Astrocyte of the cerebellum (primary cell): ENCODE results near the gene ROPN1L.
"Not testable (repeated sequence)": the region's sequence is repeated elsewhere in the genome, so short reads cannot be mapped to it uniquely, and the experiment has no call there.

Experiments used
- DNase-seq: peaks from one replicate; pipeline ENCODE4 v3.0.0-alpha.2; 2011; ENCODE audit warnings: low read depth
- H3K4me3 ChIP-seq: 2 replicates; pipeline ENCODE4 v1.5.1; 2011; ENCODE audit warnings: mild to moderate bottlenecking, low read depth, low read length, moderate library complexity
- in situ Hi-C: cut with HindIII; loops from 2 replicates; pipeline ENCODE4 v1.10.0; 2017; ENCODE audit warnings: low sequenced_read_pairs
- TF ChIP-seq, protein P1 (sequence below): IDR thresholded peaks from 2 replicates; pipeline ENCODE4 v1.5.1; 2012; ENCODE audit warnings: low read length, low read depth, moderate library complexity, mild to moderate bottlenecking; ENCODE audit errors: missing control alignments

ROPN1L gene

DNA sequence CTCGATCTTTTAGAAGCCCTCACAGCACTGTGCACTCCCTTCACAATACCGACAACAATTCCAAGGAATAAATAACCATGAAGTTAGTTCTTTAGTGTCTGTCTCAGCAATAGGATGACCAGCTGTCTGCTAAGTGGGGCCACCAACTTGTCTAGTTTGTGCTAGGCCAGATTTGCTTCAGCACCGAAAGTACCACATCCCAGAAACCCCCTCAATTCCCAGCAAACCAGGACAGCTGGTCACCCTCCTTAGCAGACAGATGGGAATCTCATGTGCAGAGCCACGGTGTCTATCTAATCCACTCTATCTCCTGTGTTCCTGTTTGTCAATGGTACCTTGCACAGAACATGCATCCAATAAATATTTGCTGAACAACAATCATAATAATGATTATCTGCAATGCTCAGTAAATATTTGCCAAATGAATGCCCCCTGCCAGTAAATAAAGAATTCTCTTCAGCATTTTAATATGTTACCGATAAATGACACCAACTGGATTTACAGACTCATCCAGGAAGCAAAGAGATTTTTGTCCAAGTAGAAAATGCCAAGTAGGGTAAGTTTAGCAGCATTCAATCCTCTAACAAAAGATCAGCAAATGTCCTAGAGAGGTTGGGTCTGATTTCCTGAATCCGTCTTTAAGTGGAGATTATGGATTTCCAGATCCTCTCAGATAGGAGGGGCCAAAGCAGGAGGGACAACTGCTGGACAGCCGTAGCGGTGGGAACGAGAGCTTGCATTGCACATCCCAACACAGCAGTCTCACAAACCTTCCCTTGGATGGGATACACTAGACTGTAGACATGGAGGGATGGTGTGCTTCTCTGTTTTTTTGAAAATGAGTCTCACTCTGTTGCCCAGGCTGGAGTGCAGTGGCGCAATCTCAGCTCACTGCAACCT lies 70.3 kb downstream of the ROPN1L start:
- H3K4me3 ChIP-seq: no peak overlapping the region
- in situ Hi-C loops: no loop called here
- TF ChIP-seq, protein P1, sequence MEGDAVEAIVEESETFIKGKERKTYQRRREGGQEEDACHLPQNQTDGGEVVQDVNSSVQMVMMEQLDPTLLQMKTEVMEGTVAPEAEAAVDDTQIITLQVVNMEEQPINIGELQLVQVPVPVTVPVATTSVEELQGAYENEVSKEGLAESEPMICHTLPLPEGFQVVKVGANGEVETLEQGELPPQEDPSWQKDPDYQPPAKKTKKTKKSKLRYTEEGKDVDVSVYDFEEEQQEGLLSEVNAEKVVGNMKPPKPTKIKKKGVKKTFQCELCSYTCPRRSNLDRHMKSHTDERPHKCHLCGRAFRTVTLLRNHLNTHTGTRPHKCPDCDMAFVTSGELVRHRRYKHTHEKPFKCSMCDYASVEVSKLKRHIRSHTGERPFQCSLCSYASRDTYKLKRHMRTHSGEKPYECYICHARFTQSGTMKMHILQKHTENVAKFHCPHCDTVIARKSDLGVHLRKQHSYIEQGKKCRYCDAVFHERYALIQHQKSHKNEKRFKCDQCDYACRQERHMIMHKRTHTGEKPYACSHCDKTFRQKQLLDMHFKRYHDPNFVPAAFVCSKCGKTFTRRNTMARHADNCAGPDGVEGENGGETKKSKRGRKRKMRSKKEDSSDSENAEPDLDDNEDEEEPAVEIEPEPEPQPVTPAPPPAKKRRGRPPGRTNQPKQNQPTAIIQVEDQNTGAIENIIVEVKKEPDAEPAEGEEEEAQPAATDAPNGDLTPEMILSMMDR: no peak
- DNase-seq: no peak

DNA sequence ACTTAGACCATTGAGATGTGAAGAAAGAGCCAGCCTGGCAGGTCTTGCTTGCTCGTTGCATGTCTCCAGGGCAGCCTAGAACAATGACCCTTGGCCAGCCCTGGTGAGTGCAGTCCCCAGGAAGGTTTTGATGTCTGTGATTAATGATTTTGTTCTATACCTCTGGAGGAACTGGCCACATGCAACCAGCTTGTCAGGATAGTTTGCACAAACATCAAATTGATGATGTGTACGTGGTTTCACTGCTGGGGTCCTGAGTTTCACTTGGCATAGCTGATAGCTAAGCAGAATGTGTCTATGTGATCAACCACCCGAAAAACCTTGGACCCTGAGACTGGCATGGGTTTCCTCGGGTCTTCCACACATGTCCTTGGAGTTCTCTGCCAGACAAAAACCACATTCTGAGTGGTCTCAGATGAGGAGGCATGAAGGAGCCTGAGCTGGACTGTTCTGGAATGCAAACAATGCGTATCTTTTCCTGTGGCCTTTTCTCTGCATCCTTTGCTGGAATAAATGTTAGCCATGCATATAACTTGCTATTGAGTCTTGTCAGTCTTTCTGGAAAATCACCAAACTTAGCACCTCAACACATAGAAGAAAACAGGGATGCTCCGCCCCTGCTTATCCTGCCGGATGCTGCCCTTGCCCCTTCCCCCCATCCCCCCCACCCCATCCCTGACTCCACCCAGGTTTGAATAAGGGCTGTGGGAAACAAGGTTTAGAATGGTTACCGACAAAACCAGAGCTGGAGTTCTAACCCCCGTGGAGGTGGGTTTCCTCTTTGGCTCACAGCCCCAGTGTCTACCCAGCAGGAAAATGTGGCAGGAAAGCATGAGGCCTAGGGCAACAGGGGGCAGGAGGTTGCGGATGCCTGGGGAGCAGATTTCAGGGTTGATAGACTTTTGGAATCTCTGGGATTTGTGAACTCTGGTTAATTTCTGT lies 72.1 kb downstream of the ROPN1L start:
- in situ Hi-C loops: no loop called here
- no peak overlapping the region for H3K4me3 ChIP-seq
- TF ChIP-seq, protein P1: no peak
- DNase-seq: peak; percentile 97

DNA sequence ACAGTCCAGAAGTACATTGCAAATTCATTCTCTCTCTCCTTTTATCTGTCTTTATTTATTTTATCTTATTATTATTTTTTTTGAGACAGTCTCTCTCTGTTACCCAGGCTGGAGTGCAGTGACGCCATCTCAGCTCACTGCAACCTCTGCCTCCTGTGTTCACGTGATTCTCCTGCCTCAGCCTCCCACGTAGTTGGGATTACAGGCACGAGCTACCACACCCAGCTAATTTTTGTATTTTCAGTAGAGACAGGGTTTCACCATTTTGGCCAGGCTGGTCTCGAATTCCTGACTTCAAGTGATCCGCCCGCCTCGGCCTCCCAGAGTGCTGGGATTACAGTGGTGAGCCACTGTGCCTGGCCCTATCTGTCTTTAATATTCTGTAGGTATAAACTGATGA lies 72.9 kb downstream of the ROPN1L start:
- DNase-seq, in situ Hi-C loops, H3K4me3 ChIP-seq: not testable (repeated sequence)
